MCF 10A (cell line): ENCODE data around the gene ANKHD1. TPM values are rescaled to one million over a fixed set of nuclear protein-coding genes. Genes with fewer than 3 reads are reported as not detected.
"Not testable (repeated sequence)": the region's sequence is repeated elsewhere in the genome, so short reads cannot be mapped to it uniquely, and the experiment has no call there.

Source experiments
- BruUV-seq: library from RNA; stranded (reverse); fragments of 400-500 nt; replicated peaks from 2 replicates; lab custom pipeline; 2021; lab: Mats Ljungman, UMichigan
- CTCF ChIA-PET: fragments of 300-600 bp; sonication (Branson Sonifier 250); formaldehyde crosslinking; extraction: SDS; loops from one replicate; lab custom pipeline; 2021; ENCODE audit warnings: antibody characterized with exemption, inconsistent platforms; lab: Yijun Ruan, JAX
- POLR2A ChIA-PET: fragments of 300-600, 350-650 bp; sonication (Branson Sonifier 250); formaldehyde crosslinking; extraction: SDS; loops from one replicate; lab custom pipeline; 2020; ENCODE audit warnings: antibody characterized with exemption, inconsistent platforms; lab: Yijun Ruan, JAX
- DNase-seq: peaks from one replicate; pipeline ENCODE4 v3.0.0-alpha.2; 2018; ENCODE audit not compliant: unreplicated experiment
- H3K27ac Mint-ChIP-seq: one replicate; pipeline ENCODE4 v1.8.0; 2022; ENCODE audit warnings: mild to moderate bottlenecking, low read depth, mixed read lengths; ENCODE audit not compliant: unreplicated experiment
- H3K27me3 Mint-ChIP-seq: one replicate; pipeline ENCODE4 v1.8.0; 2022; ENCODE audit warnings: mixed read lengths; ENCODE audit not compliant: insufficient read depth, unreplicated experiment
- H3K36me3 Mint-ChIP-seq: one replicate; pipeline ENCODE4 v1.8.0; 2022; ENCODE audit warnings: mild to moderate bottlenecking, moderate library complexity, mixed read lengths; ENCODE audit not compliant: insufficient read depth, unreplicated experiment
- H3K4me1 Mint-ChIP-seq: one replicate; pipeline ENCODE4 v1.8.0; 2022; ENCODE audit warnings: mixed read lengths; ENCODE audit not compliant: insufficient read depth, unreplicated experiment
- H3K4me3 Mint-ChIP-seq: one replicate; pipeline ENCODE4 v1.8.0; 2022; ENCODE audit warnings: mild to moderate bottlenecking, moderate library complexity, mixed read lengths; ENCODE audit not compliant: unreplicated experiment
- H3K9me3 Mint-ChIP-seq: one replicate; pipeline ENCODE4 v1.8.0; 2022; ENCODE audit warnings: mixed read lengths; ENCODE audit not compliant: unreplicated experiment
- intact Hi-C: fragments of 100-400 bp; cut with micrococcal nuclease; formaldehyde crosslinking; loops from 2 replicates; pipeline ENCODE4 v1.14.1; 2022
- total RNA-seq: library from RNA; stranded (reverse); gene quantifications from 2 replicates; pipeline ENCODE4 v1.2.3, GENCODE V29; 2022
- TF ChIP-seq, protein P1 (sequence below): fragments of 200-600 bp; IDR thresholded peaks from one replicate; pipeline ENCODE4 v1.8.0; 2022; ENCODE audit warnings: antibody characterized with exemption, mild to moderate bottlenecking; ENCODE audit not compliant: unreplicated experiment

ANKHD1 gene
- total RNA-seq, 1 experiment from 2014 or later, result 146 TPM

DNA sequence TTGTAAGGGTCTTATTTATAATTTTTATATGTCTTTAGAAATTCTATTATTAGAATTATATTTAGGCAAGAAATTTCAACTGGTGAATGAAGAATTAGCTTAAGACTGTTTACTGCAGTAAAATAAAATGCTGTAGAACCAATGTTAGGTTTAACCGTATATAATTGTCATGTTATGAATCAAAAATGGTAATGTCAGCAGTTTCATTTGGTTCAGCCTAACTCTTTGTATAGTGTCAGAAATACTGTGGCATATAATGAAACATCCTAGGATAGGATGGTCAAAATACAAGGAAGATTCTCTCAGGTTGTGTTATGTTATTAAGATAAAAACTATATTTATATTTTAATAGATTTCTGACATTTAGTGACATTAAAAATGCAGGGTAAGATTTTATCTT lies 81.4 kb downstream of the ANKHD1 start:
- Mint-ChIP-seq H3K9me3 (no peaks in the 10 kb centered on the region), H3K4me1 (peaks cover 6% of the 10 kb centered on the region), H3K27ac (no peak overlapping the region), H3K36me3 (peaks cover 62% of the 10 kb centered on the region), H3K4me3 (no peak overlapping the region), H3K27me3 (no peaks in the 10 kb centered on the region)
- CTCF ChIA-PET, result interaction anchor here (0.5 to 1.5 kb wide), 3 partner anchors 10 to 1076 kb away, joined by 4 to 7 read pairs (median 7); no protein-coding TSS in a partner anchor
- DNase-seq, result no peak
- no TSS peak for BruUV-seq
- POLR2A ChIA-PET, result interaction anchor here (0.6 to 1.4 kb wide), 3 partner anchors 27 to 111 kb away, joined by 3 read pairs; partner anchors contain the start of gene EIF4EBP3
- TF ChIP-seq, protein P1, sequence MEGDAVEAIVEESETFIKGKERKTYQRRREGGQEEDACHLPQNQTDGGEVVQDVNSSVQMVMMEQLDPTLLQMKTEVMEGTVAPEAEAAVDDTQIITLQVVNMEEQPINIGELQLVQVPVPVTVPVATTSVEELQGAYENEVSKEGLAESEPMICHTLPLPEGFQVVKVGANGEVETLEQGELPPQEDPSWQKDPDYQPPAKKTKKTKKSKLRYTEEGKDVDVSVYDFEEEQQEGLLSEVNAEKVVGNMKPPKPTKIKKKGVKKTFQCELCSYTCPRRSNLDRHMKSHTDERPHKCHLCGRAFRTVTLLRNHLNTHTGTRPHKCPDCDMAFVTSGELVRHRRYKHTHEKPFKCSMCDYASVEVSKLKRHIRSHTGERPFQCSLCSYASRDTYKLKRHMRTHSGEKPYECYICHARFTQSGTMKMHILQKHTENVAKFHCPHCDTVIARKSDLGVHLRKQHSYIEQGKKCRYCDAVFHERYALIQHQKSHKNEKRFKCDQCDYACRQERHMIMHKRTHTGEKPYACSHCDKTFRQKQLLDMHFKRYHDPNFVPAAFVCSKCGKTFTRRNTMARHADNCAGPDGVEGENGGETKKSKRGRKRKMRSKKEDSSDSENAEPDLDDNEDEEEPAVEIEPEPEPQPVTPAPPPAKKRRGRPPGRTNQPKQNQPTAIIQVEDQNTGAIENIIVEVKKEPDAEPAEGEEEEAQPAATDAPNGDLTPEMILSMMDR, result no peak
- intact Hi-C loops, result no loop called here

DNA sequence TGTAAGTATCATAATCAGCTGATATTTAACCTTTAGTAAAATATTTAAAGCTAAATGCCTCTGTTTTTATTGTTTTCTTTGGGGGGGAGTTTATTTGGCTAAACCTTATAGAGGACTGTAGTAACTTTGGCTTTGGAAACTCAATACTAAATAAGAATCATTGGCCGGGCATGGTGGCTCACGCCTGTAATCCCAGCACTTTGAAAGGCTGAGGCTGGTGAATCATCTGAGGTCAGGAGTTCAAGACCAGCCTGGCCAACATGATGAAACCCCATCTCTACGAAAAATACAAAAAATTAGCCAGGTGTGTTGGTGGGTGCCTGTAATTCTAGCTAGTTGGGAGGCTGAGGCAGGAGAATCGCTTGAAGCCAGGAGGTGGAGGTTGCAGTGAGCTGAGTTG lies 86.5 kb downstream of the ANKHD1 start:
- POLR2A ChIA-PET, result interaction anchor here (0.6 to 1.4 kb wide), 3 partner anchors 10 to 49 kb away, joined by 3 to 6 read pairs (median 4); no protein-coding TSS in a partner anchor
- intact Hi-C loops, BruUV-seq, H3K4me1 Mint-ChIP-seq, H3K27me3 Mint-ChIP-seq, H3K4me3 Mint-ChIP-seq, H3K27ac Mint-ChIP-seq, H3K9me3 Mint-ChIP-seq, DNase-seq: not testable (repeated sequence)
- peaks cover 71% of the 10 kb centered on the region for H3K36me3 Mint-ChIP-seq
- CTCF ChIA-PET, result interaction anchor here (0.6 to 2.2 kb wide), 4 partner anchors 115 to 832 kb away, joined by 3 to 6 read pairs (median 4); partner anchors contain the start of gene TAF7

DNA sequence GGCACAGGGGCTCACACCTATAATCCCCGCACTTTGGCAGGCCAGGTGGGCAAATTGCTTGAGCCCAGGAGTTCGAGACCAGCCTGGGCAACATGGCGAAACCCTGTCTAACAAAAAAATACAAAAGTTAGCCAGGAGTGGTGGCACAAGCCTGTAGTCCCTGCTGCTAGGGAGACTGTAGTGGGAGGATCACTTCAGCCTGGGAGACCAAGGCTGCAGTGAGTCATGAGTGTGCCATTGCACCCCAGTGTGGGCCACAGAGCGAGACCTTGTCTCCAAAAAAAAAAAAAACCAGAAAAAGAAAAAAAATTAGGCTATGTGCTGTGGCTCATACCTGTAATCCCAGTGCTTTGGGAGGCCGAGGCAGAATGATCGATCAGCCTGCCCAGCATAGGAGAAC lies 87.3 kb downstream of the ANKHD1 start:
- CTCF ChIA-PET, result no interaction called here
- no peak for DNase-seq
- H3K36me3 Mint-ChIP-seq, result peaks cover 71% of the 10 kb centered on the region
- no peak overlapping the region for H3K4me3 Mint-ChIP-seq
- H3K27me3 Mint-ChIP-seq, result no peaks in the 10 kb centered on the region
- BruUV-seq, result no TSS peak
- no peaks in the 10 kb centered on the region for H3K4me1 Mint-ChIP-seq
- intact Hi-C loops, result no loop called here
- no peak overlapping the region for H3K27ac Mint-ChIP-seq
- no peaks in the 10 kb centered on the region for H3K9me3 Mint-ChIP-seq
- TF ChIP-seq, protein P1, result no peak
- POLR2A ChIA-PET, result interaction anchor here (0.6 to 1.0 kb wide), 3 partner anchors 8 to 908 kb away, joined by 3 to 4 read pairs (median 3); no protein-coding TSS in a partner anchor

DNA sequence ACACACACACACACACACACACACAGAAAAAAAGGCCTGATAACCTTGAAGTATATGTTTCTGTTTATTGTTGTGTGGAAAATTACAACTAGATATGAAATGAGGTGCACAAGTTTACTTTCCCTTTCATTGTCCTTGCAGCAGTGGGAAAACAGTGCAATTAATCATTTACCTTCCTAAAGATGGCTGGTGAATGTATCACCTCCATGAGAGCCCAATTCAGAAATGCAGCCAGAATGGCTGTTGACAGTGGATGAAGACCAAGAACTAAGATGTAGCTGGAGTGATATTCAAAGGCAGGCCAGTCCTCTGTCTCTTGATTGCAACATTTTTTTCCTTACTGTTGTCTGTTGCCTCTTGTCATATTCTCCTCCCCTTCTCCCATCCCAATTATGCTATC lies 96.3 kb downstream of the ANKHD1 start:
- ChIA-PET CTCF (no interaction called here), POLR2A (interaction anchor here (1.8 kb wide), 1 partner anchor 96 kb away, joined by 4 read pairs; the partner anchor contains the start of gene ANKHD1)
- no peak overlapping the region for H3K4me3 Mint-ChIP-seq
- H3K27me3 Mint-ChIP-seq, result no peaks in the 10 kb centered on the region
- H3K9me3 Mint-ChIP-seq, result no peaks in the 10 kb centered on the region
- BruUV-seq, result no TSS peak
- peaks cover 5% of the 10 kb centered on the region for H3K4me1 Mint-ChIP-seq
- intact Hi-C loops, result no loop called here
- no peak overlapping the region for H3K27ac Mint-ChIP-seq
- DNase-seq, result peak; percentile 3
- TF ChIP-seq, protein P1, result no peak
- H3K36me3 Mint-ChIP-seq, result peaks cover 64% of the 10 kb centered on the region
